PC-9 (cell line): ENCODE results near the gene FMO2.

Experiments used
- CTCF ChIP-seq: fragments of 200-600 bp; sonication (generic); conservative IDR thresholded peaks from 2 replicates; pipeline ENCODE4 v1.6.1; 2017; ENCODE audit warnings: mixed run types, antibody characterized with exemption, mild to moderate bottlenecking, moderate library complexity
- EZH2 ChIP-seq: fragments of 200-600 bp; sonication (generic); IDR thresholded peaks from 2 replicates; pipeline ENCODE4 v1.8.0; 2017; ENCODE audit warnings: antibody characterized with exemption, low read depth

- TF ChIP-seq EZH2 (no peak), CTCF (no peak)
These were observed 4.4 kb upstream of the FMO2 start for GRCh38 chr1:171180670-171181069.
